Measurements from ENCODE around the gene EYA2. TPM values are rescaled to one million over a fixed set of nuclear protein-coding genes. Genes with fewer than 3 reads are reported as not detected.

Gene EYA2
- total and polyA plus RNA-seq, 8 donors, result 0.51 to 3.2 (median 1.4) TPM

- intact Hi-C loops (cut with DNase I), result no loop called here
- Histone ChIP-seq H3K9me3 (no peaks in the 10 kb centered on the region), H3K4me3 (no peak overlapping the region), H3K36me3 (no peaks in the 10 kb centered on the region), H3K27me3 (no peaks in the 10 kb centered on the region), H3K4me1 (no peaks in the 10 kb centered on the region), H3K27ac (peak overlapping the region in 1 of 4 donors; percentile 20)
- ATAC-seq (peak in 3 of 4 donors; percentile 56 to 78 (median 67)), FAIRE-seq (no peak), DNase-seq (peak in 1 of 6 donors; percentile 26)
- 20 to 24% methylated on average over 6 of the region's 6 CpGs for WGBS, 2 donors
- TF ChIP-seq CTCF (IDR thresholded peaks at IDR 0.05), result no peak
These were observed 104.0 kb downstream of the EYA2 start for GRCh38 chr20:46998477-46999240.

- ATAC-seq (no peak), FAIRE-seq (no peak), DNase-seq (no peak)
- no peak overlapping the region for H3K27ac ChIP-seq
- WGBS, 2 donors, result 78 to 82% methylated on average over 11 of the region's 11 CpGs
- H3K4me3 ChIP-seq, result no peak overlapping the region
- no peaks in the 10 kb centered on the region for H3K36me3 ChIP-seq
- TF ChIP-seq CTCF (IDR thresholded peaks at IDR 0.05), result no peak
- no peaks in the 10 kb centered on the region for H3K9me3 ChIP-seq
- intact Hi-C loops (cut with DNase I), result no loop called here
- no peaks in the 10 kb centered on the region for H3K4me1 ChIP-seq
- no peaks in the 10 kb centered on the region for H3K27me3 ChIP-seq
These were observed 105.3 kb downstream of the EYA2 start for GRCh38 chr20:46999801-47000465.

- intact Hi-C loops (cut with DNase I), result no loop called here
- TF ChIP-seq CTCF (IDR thresholded peaks at IDR 0.05), result no peak
- 58 to 79% methylated on average over 6 of the region's 6 CpGs for WGBS, 2 donors
- FAIRE-seq (no peak), ATAC-seq (no peak), DNase-seq (no peak)
- Histone ChIP-seq H3K36me3 (no peaks in the 10 kb centered on the region), H3K27me3 (no peaks in the 10 kb centered on the region), H3K4me3 (no peak overlapping the region), H3K27ac (no peak overlapping the region), H3K4me1 (no peaks in the 10 kb centered on the region), H3K9me3 (no peaks in the 10 kb centered on the region)
These were observed 108.6 kb downstream of the EYA2 start for GRCh38 chr20:47003223-47003622.

- no peak for DNase-seq
- no peaks in the 10 kb centered on the region for H3K9me3 ChIP-seq
- no peaks in the 10 kb centered on the region for H3K36me3 ChIP-seq
- H3K4me1 ChIP-seq, result no peaks in the 10 kb centered on the region
- 74 to 76% methylated on average over 4 of the region's 4 CpGs for WGBS, 2 donors
- TF ChIP-seq CTCF (IDR thresholded peaks at IDR 0.05), result no peak
- no peaks in the 10 kb centered on the region for H3K27me3 ChIP-seq
- ATAC-seq, result no peak
- intact Hi-C loops (cut with DNase I), result no loop called here
- H3K27ac ChIP-seq, result no peak overlapping the region
- no peak for FAIRE-seq
- H3K4me3 ChIP-seq, result no peak overlapping the region
These were observed 109.5 kb downstream of the EYA2 start for GRCh38 chr20:47004179-47004578.

All from pancreas (tissue), 10 donors.